H7 (cell line): ENCODE results near the gene C9orf72. TPM values are rescaled to one million over a fixed set of nuclear protein-coding genes. Genes with fewer than 3 reads are reported as not detected.

Source experiments
- DNase-seq: peaks from one replicate; pipeline ENCODE4 v3.0.0; 2012
- H3K27me3 ChIP-seq: 2 replicates; pipeline ENCODE4 v1.6.0; 2011; ENCODE audit warnings: mild to moderate bottlenecking, low read length; ENCODE audit not compliant: control insufficient read depth, insufficient read depth
- H3K36me3 ChIP-seq: replicated peaks from 2 replicates; pipeline ENCODE4 v1.5.1; 2011; ENCODE audit warnings: low read length; ENCODE audit not compliant: control insufficient read depth, insufficient read depth
- H3K4me3 ChIP-seq: 2 replicates; pipeline ENCODE4 v1.5.1; 2011; ENCODE audit warnings: low read depth, mild to moderate bottlenecking, control low read depth, low read length, moderate library complexity; ENCODE audit not compliant: insufficient read depth
- total RNA-seq: library from RNA; depleted of rRNA; stranded (reverse); fragments of >200 nt; shearing (Covaris generic); gene quantifications from 2 replicates; pipeline ENCODE4 v1.2.3, GENCODE V29; 2014

C9orf72 gene
- total RNA-seq, 1 experiment from 2014 or later, result 16.5 TPM

GRCh38 chr9:27563738-27564430, 9.4 kb downstream of the C9orf72 start:
- Histone ChIP-seq H3K4me3 (no peak overlapping the region), H3K36me3 (peaks cover 3% of the 10 kb centered on the region), H3K27me3 (no peaks in the 10 kb centered on the region)
- no peak for DNase-seq

GRCh38 chr9:27561685-27562084, 11.6 kb downstream of the C9orf72 start:
- DNase-seq, result no peak
- peaks cover 5% of the 10 kb centered on the region for H3K36me3 ChIP-seq
- H3K4me3 ChIP-seq, result no peak overlapping the region
- no peaks in the 10 kb centered on the region for H3K27me3 ChIP-seq

DNA sequence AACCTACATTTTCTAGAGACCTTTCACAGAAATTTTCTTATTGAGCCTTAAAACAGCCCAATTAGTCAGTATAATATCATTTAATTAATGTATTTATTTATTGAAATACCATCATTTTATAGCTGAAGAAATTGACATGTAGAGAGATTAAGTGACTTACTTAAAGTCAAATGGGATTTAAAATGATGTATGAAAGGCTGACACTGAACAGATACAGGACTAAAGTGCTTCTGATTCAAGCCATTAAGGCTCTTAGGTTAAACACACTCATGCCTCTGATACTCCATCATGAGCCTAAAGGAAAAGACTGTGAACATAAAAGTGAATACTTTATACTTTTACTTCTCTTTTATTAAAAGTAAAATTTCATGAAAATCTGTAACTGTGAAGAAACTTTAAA, 12.8 kb downstream of the C9orf72 start:
- no peaks in the 10 kb centered on the region for H3K27me3 ChIP-seq
- DNase-seq, result no peak
- no peak overlapping the region for H3K4me3 ChIP-seq
- peaks cover 9% of the 10 kb centered on the region for H3K36me3 ChIP-seq

DNA sequence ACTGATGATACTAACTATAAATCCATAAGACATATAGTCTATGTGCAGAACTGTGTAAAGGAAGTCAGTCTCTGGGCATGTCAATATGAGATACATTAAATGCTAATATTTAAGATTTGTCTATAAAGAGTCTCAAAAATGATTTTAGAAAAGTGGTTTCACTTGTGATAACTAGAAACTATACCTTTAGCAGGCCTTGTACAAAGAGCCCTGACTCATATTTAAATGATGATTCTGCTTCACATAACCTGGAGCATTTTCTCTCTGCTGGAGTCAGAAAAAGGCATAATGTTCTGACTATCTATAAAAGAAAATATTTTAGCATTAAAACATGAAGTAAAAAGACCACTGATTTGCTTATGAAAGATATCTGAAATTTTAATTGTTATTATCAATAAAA, 15.0 kb downstream of the C9orf72 start:
- Histone ChIP-seq H3K4me3 (no peak overlapping the region), H3K36me3 (peaks cover 7% of the 10 kb centered on the region), H3K27me3 (no peaks in the 10 kb centered on the region)
- DNase-seq, result no peak

- DNase-seq, result no peak
- Histone ChIP-seq H3K36me3 (peaks cover 7% of the 10 kb centered on the region), H3K4me3 (no peak overlapping the region), H3K27me3 (no peaks in the 10 kb centered on the region)
Observed at GRCh38 chr9:27556470-27556869, 16.8 kb downstream of the C9orf72 start.

DNA sequence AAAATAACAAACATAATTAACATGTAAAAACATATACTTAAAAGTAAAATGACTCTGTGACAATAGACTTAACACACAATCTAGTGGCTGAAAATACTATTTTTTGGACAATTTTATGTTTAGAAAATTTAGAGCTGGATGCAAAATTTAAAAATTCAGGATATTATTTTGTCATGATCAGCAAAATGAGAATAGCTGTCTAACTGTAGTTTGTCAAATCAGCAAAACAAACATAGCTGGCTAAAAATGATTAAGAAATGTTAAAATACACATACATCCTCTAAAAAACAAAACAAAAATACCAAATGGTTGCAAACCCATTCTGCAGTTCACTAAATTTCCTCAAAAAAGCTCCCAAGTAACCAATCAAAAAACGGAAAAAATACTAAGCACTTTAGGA, 18.6 kb downstream of the C9orf72 start:
- peaks cover 7% of the 10 kb centered on the region for H3K36me3 ChIP-seq
- H3K4me3 ChIP-seq, result no peak overlapping the region
- DNase-seq, result no peak
- H3K27me3 ChIP-seq, result no peaks in the 10 kb centered on the region

DNA sequence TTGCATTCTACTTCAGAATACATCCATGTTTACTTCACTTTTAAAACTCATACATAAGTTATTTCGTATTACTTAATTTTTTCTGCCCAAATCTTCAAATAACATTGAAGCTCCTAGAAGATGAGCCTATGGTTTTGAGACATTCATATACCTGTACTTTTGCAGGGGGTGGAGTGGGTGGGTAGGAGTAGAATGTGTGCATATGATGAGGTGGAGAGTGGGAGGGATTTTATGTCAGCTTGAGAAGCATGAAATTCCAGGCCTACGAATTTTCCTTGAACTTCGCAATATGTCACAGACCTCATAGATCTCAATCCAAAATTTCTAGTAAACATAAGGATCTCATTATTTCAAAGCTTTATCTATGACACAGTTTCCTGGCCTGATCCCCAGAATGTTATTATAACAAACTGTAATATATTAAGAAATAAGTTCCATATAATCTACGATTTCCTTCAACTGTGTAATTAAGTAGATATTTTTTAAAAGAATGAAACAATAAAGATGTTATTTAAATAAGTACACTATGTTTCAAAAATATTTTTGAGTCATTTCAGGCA, 24.0 kb downstream of the C9orf72 start:
- Histone ChIP-seq H3K36me3 (peaks cover 6% of the 10 kb centered on the region), H3K27me3 (no peaks in the 10 kb centered on the region), H3K4me3 (no peak overlapping the region)
- no peak for DNase-seq

DNA sequence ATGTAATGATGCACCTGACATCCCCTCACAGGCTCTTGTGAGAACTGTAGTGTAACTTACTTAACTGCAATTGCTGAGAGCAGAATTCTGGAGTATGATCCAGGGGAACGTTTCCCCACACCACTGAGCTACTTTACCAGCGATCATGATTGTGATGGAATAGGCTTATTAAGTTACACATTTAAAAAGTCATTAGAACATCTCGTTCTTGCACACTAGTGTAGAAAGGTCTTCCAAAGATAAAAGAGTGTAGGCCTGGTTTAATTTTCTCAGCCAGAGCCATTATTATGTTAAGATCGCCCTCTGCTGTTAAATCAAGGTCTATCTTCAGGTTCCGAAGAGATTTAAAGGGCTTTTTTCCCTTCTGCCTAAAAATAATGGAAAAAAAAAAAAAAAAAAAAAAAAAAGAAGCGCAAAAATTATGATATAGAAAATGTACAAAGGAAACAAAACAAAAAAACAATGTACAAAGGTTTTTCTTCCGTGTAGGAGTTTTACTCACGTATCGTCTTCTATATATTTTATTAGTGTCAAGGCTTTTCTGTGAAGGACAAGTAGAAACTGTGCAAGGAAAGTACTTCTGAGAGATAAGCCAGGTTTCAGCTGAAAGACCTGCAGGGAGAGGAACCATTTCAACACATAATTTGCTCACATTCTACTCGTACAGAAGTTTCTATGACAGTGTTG, 25.1 kb downstream of the C9orf72 start:
- no peak overlapping the region for H3K4me3 ChIP-seq
- no peaks in the 10 kb centered on the region for H3K27me3 ChIP-seq
- DNase-seq, result peak; percentile 28
- peaks cover 7% of the 10 kb centered on the region for H3K36me3 ChIP-seq

- Histone ChIP-seq H3K4me3 (no peak overlapping the region), H3K27me3 (no peaks in the 10 kb centered on the region), H3K36me3 (peaks cover 7% of the 10 kb centered on the region)
- no peak for DNase-seq
Observed at GRCh38 chr9:27545471-27545870, 27.8 kb downstream of the C9orf72 start.

DNA sequence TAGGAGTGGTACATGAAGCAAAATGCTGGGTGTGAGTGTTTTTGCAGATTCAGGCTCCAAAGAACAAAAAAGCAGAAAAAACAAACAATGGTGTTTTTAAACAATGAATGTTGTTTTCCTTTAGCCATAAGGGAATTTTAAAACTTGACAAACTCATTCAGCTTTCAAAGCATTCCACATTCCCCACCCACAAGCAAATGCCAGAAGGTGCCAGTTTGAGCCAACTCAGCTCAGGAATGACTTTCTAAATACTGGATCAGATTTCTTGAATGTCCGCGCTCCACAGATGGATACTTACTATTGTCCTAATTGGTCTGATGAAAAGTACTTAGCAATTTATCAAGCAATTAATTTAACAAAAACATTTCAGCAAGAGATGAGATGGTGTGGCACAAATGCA, 30.8 kb downstream of the C9orf72 start:
- no peak overlapping the region for H3K4me3 ChIP-seq
- DNase-seq, result no peak
- H3K27me3 ChIP-seq, result no peaks in the 10 kb centered on the region
- peaks cover 3% of the 10 kb centered on the region; the same call in 1 of the 2 replicates for H3K36me3 ChIP-seq

GRCh38 chr9:27541740-27542139, 31.5 kb downstream of the C9orf72 start:
- no peak for DNase-seq
- H3K27me3 ChIP-seq, result no peaks in the 10 kb centered on the region
- peaks cover 3% of the 10 kb centered on the region; the same call in 1 of the 2 replicates for H3K36me3 ChIP-seq
- H3K4me3 ChIP-seq, result no peak overlapping the region

GRCh38 chr9:27540502-27540901, 32.8 kb downstream of the C9orf72 start:
- H3K27me3 ChIP-seq, result no peaks in the 10 kb centered on the region
- H3K36me3 ChIP-seq, result peaks cover 3% of the 10 kb centered on the region; the same call in 1 of the 2 replicates
- no peak for DNase-seq
- H3K4me3 ChIP-seq, result no peak overlapping the region

DNA sequence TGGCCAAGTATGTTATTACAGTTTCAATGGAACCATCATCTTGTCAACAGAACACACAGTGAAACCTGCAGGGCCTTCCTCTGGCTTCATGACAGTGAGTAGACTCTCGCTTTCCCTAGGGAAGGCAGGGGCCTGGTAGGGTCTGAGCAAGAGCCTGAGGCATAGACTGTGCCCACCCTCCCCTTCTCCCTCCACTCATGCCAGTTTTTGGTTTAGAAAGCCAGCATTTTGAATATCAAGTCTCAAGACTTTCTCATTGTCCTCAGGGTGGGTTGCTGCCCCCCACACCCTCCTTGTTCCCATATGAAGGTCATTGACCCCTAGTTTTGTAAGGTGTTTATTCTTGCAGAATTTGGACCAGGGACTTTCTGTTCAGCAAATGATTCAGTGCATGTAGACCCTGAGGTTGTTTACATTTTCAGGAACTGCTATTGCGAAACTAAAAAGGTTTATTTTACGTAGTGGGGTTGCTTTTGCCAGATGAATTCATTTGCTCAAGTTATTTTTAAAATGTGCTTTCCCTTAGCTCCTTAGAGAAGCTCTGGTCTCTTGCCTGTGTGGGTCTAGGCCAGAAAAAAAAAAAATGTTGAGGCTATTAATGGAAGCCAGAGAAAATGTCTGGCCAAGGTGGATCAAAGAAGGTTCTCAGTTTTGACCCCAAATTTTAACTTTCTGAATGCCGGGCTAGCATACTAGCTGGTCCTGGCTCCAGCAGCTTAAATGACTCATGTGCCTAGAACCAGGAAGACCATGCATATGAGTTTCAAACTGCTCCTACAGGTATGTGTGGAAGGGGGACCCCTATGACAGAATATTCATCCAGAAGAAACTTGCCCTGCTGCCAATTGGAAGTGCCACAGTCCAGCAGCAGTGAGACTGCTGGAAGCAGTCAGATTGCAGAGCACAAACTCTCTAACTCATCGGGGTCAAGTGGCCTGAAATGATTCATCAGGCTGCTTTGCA, 33.5 kb downstream of the C9orf72 start:
- Histone ChIP-seq H3K27me3 (no peaks in the 10 kb centered on the region), H3K4me3 (no peak overlapping the region), H3K36me3 (0 out of 2 replicates have a peak, but pooled peaks cover 3% of the 10 kb centered on the region)
- DNase-seq, result no peak

- H3K36me3 ChIP-seq, result 0 out of 2 replicates have a peak, but pooled peaks cover 1% of the 10 kb centered on the region
- H3K27me3 ChIP-seq, result no peaks in the 10 kb centered on the region
- H3K4me3 ChIP-seq, result no peak overlapping the region
- DNase-seq, result no peak
Observed at GRCh38 chr9:27538647-27539046, 34.6 kb downstream of the C9orf72 start.
